ENCODE results near the gene TEKT3. TPM values are rescaled to one million over a fixed set of nuclear protein-coding genes. Genes with fewer than 3 reads are reported as not detected.
A peak's percentile ranks its signal among the peaks of the same experiment; 100 is the strongest.

The TEKT3 gene
- total RNA-seq, 1 donor from 2014 or later = 0.40 TPM

GRCh38 chr17:15257258-15257788 is 84.1 kb downstream of the TEKT3 start:
- intact Hi-C loops (cut with micrococcal nuclease) = no loop called here
- ATAC-seq (peak; percentile 50), DNase-seq (peak; percentile 90)

DNA sequence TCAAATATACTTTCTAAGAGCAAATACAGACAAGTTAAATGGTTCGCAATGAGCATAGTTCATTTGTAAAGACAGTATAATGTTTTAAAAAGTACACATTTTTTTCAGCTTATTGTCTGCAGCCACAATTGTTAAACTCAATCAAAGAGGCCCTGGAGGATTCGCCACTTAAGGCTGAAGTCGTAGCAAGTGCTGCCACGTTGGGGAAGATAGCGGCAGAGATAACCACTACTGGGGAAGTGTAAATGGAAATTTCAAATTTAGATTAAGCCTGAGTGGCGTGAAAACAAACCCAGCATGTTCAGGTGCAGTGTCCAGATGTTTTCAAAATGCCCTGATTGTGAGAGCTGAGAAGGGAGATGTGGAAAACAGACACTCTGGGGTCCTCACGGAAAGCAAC is 84.7 kb downstream of the TEKT3 start:
- intact Hi-C loops (cut with micrococcal nuclease) = no loop called here
- ATAC-seq (no peak), DNase-seq (no peak)

GRCh38 chr17:15255713-15256454 is 85.5 kb downstream of the TEKT3 start:
- peak; percentile 3 for ATAC-seq

More at GRCh38 chr17:15255713-15256454, 85.5 kb downstream of the TEKT3 start:
- intact Hi-C loops (cut with micrococcal nuclease) = no loop called here
- no peak for DNase-seq

Other genes with a start within 250 kb of the TEKT3 start
- 179 TPM for gene PMP22, start 76.3 kb downstream of the TEKT3 start, total RNA-seq
- gene CDRT4, start 126.0 kb upstream of the TEKT3 start, total RNA-seq = 1.4 TPM
- 2.5 TPM for gene TVP23C, start 221.9 kb upstream of the TEKT3 start, total RNA-seq

Data from left ventricle myocardium superior (tissue), 1 donor.